ENCODE data around the gene RCOR3. TPM values are rescaled to one million over a fixed set of nuclear protein-coding genes. Genes with fewer than 3 reads are reported as not detected.
"Not testable (repeated sequence)": the region's sequence is repeated elsewhere in the genome, so short reads cannot be mapped to it uniquely, and the experiment has no call there.

Gene RCOR3
- total RNA-seq, 1 donor: 31.2 TPM

- DNase-seq (ENCODE audit: low read depth): no peak
- no peak for TF ChIP-seq CTCF (IDR thresholded peaks at IDR 0.05; ENCODE audit: insufficient read depth, low read length)
These were observed 29.8 kb upstream of the RCOR3 start for GRCh38 chr1:211229365-211229759.

GRCh38 chr1:211231873-211232272 lies 27.3 kb upstream of the RCOR3 start:
- no peak for DNase-seq (ENCODE audit: low read depth)
- no peak overlapping the region for H3K4me3 ChIP-seq (ENCODE audit: low read depth, low read length)
- TF ChIP-seq CTCF (IDR thresholded peaks at IDR 0.05; ENCODE audit: insufficient read depth, low read length): no peak

More at GRCh38 chr1:211229365-211229759, 29.8 kb upstream of the RCOR3 start:
- no peak overlapping the region for H3K4me3 ChIP-seq (ENCODE audit: low read depth, low read length)

- no peak for TF ChIP-seq CTCF (IDR thresholded peaks at IDR 0.05; ENCODE audit: insufficient read depth, low read length)
- DNase-seq (ENCODE audit: low read depth): no peak
- H3K4me3 ChIP-seq (ENCODE audit: low read depth, low read length): no peak overlapping the region
These were observed 22.4 kb upstream of the RCOR3 start for GRCh38 chr1:211236633-211237320.

GRCh38 chr1:211237579-211237978 lies 21.6 kb upstream of the RCOR3 start:
- no peak for DNase-seq (ENCODE audit: low read depth)
- H3K4me3 ChIP-seq (ENCODE audit: low read depth, low read length): no peak overlapping the region
- no peak for TF ChIP-seq CTCF (IDR thresholded peaks at IDR 0.05; ENCODE audit: insufficient read depth, low read length)

GRCh38 chr1:211240567-211240966 lies 18.6 kb upstream of the RCOR3 start:
- not testable (repeated sequence) for DNase-seq (ENCODE audit: low read depth); H3K4me3 ChIP-seq (ENCODE audit: low read depth, low read length)

GRCh38 chr1:211241071-211241470 lies 18.1 kb upstream of the RCOR3 start:
- no peak overlapping the region for H3K4me3 ChIP-seq (ENCODE audit: low read depth, low read length)
- TF ChIP-seq CTCF (IDR thresholded peaks at IDR 0.05; ENCODE audit: insufficient read depth, low read length): no peak
- no peak for DNase-seq (ENCODE audit: low read depth)

- not testable (repeated sequence) for H3K4me3 ChIP-seq (ENCODE audit: low read depth, low read length); DNase-seq (ENCODE audit: low read depth)
These were observed 15.5 kb upstream of the RCOR3 start for GRCh38 chr1:211243639-211244038.

- not testable (repeated sequence) for H3K4me3 ChIP-seq (ENCODE audit: low read depth, low read length); DNase-seq (ENCODE audit: low read depth)
These were observed 12.6 kb upstream of the RCOR3 start for GRCh38 chr1:211246583-211246982.

All from fibroblast of the aortic adventitia (primary cell).